ENCODE data around the gene CSMD2.

The CSMD2 gene

GRCh38 chr1:34013136-34013535 is 151.9 kb downstream of the CSMD2 start:
- no peaks in the 10 kb centered on the region for H3K27me3 ChIP-seq (ENCODE audit: control insufficient read depth, insufficient read depth, low read length)
- WGBS (ENCODE audit: insufficient coverage, insufficient read length), result no CpG with 5 or more reads among the region's 10 CpGs
- no peak overlapping the region for H3K4me3 ChIP-seq (ENCODE audit: low read length)
- H3K27ac ChIP-seq (ENCODE audit: low read length), result no peak overlapping the region
- no peaks in the 10 kb centered on the region for H3K36me3 ChIP-seq (ENCODE audit: control insufficient read depth, insufficient read depth, low read length)
- DNase-seq (ENCODE audit: low read depth, low spot score), result no peak
- H3K9me3 ChIP-seq (ENCODE audit: control insufficient read depth, insufficient read depth, low read length), result no peaks in the 10 kb centered on the region
- H3K4me1 ChIP-seq (ENCODE audit: control insufficient read depth, insufficient read depth, low read length), result no peaks in the 10 kb centered on the region

- no peak for DNase-seq (ENCODE audit: low read depth, low spot score)
- H3K4me3 ChIP-seq (ENCODE audit: low read length), result no peak overlapping the region
- no peaks in the 10 kb centered on the region for H3K4me1 ChIP-seq (ENCODE audit: control insufficient read depth, insufficient read depth, low read length)
- no peaks in the 10 kb centered on the region for H3K27me3 ChIP-seq (ENCODE audit: control insufficient read depth, insufficient read depth, low read length)
- no peaks in the 10 kb centered on the region for H3K36me3 ChIP-seq (ENCODE audit: control insufficient read depth, insufficient read depth, low read length)
- H3K9me3 ChIP-seq (ENCODE audit: control insufficient read depth, insufficient read depth, low read length), result no peaks in the 10 kb centered on the region
- no peak overlapping the region for H3K27ac ChIP-seq (ENCODE audit: low read length)
- WGBS (ENCODE audit: insufficient coverage, insufficient read length), result no CpG with 5 or more reads among the region's 5 CpGs
Measured at GRCh38 chr1:34009340-34009985, 155.6 kb downstream of the CSMD2 start.

GRCh38 chr1:34007760-34008159 is 157.3 kb downstream of the CSMD2 start:
- Histone ChIP-seq H3K9me3 (ENCODE audit: control insufficient read depth, insufficient read depth, low read length) (no peaks in the 10 kb centered on the region), H3K4me1 (ENCODE audit: control insufficient read depth, insufficient read depth, low read length) (no peaks in the 10 kb centered on the region), H3K27me3 (ENCODE audit: control insufficient read depth, insufficient read depth, low read length) (no peaks in the 10 kb centered on the region), H3K27ac (ENCODE audit: low read length) (no peak overlapping the region), H3K36me3 (ENCODE audit: control insufficient read depth, insufficient read depth, low read length) (no peaks in the 10 kb centered on the region), H3K4me3 (ENCODE audit: low read length) (no peak overlapping the region)
- no peak for DNase-seq (ENCODE audit: low read depth, low spot score)
- no CpG with 5 or more reads among the region's 2 CpGs for WGBS (ENCODE audit: insufficient coverage, insufficient read length)

- Histone ChIP-seq H3K4me1 (ENCODE audit: control insufficient read depth, insufficient read depth, low read length) (no peaks in the 10 kb centered on the region), H3K4me3 (ENCODE audit: low read length) (no peak overlapping the region), H3K9me3 (ENCODE audit: control insufficient read depth, insufficient read depth, low read length) (no peaks in the 10 kb centered on the region), H3K36me3 (ENCODE audit: control insufficient read depth, insufficient read depth, low read length) (no peaks in the 10 kb centered on the region), H3K27ac (ENCODE audit: low read length) (no peak overlapping the region), H3K27me3 (ENCODE audit: control insufficient read depth, insufficient read depth, low read length) (no peaks in the 10 kb centered on the region)
- WGBS (ENCODE audit: insufficient coverage, insufficient read length), result no CpG with 5 or more reads among the region's 2 CpGs
- no peak for DNase-seq (ENCODE audit: low read depth, low spot score)
Measured at GRCh38 chr1:34005309-34005708, 159.7 kb downstream of the CSMD2 start.

GRCh38 chr1:34002810-34003209 is 162.2 kb downstream of the CSMD2 start:
- H3K27me3 ChIP-seq (ENCODE audit: control insufficient read depth, insufficient read depth, low read length), result no peaks in the 10 kb centered on the region
- no peak overlapping the region for H3K27ac ChIP-seq (ENCODE audit: low read length)
- no peaks in the 10 kb centered on the region for H3K9me3 ChIP-seq (ENCODE audit: control insufficient read depth, insufficient read depth, low read length)
- H3K36me3 ChIP-seq (ENCODE audit: control insufficient read depth, insufficient read depth, low read length), result no peaks in the 10 kb centered on the region
- H3K4me3 ChIP-seq (ENCODE audit: low read length), result no peak overlapping the region
- no peak for DNase-seq (ENCODE audit: low read depth, low spot score)
- no CpG with 5 or more reads among the region's 2 CpGs for WGBS (ENCODE audit: insufficient coverage, insufficient read length)
- H3K4me1 ChIP-seq (ENCODE audit: control insufficient read depth, insufficient read depth, low read length), result no peaks in the 10 kb centered on the region

- no peaks in the 10 kb centered on the region for H3K9me3 ChIP-seq (ENCODE audit: control insufficient read depth, insufficient read depth, low read length)
- DNase-seq (ENCODE audit: low read depth, low spot score), result no peak
- H3K27me3 ChIP-seq (ENCODE audit: control insufficient read depth, insufficient read depth, low read length), result no peaks in the 10 kb centered on the region
- no peaks in the 10 kb centered on the region for H3K36me3 ChIP-seq (ENCODE audit: control insufficient read depth, insufficient read depth, low read length)
- H3K4me3 ChIP-seq (ENCODE audit: low read length), result no peak overlapping the region
- no peaks in the 10 kb centered on the region for H3K4me1 ChIP-seq (ENCODE audit: control insufficient read depth, insufficient read depth, low read length)
- no peak overlapping the region for H3K27ac ChIP-seq (ENCODE audit: low read length)
- no CpG with 5 or more reads among the region's 13 CpGs for WGBS (ENCODE audit: insufficient coverage, insufficient read length)
Measured at GRCh38 chr1:33997127-33998036, 167.6 kb downstream of the CSMD2 start.

- no CpG with 5 or more reads among the region's 5 CpGs for WGBS (ENCODE audit: insufficient coverage, insufficient read length)
- H3K9me3 ChIP-seq (ENCODE audit: control insufficient read depth, insufficient read depth, low read length), result no peaks in the 10 kb centered on the region
- H3K27me3 ChIP-seq (ENCODE audit: control insufficient read depth, insufficient read depth, low read length), result no peaks in the 10 kb centered on the region
- H3K27ac ChIP-seq (ENCODE audit: low read length), result no peak overlapping the region
- no peaks in the 10 kb centered on the region for H3K36me3 ChIP-seq (ENCODE audit: control insufficient read depth, insufficient read depth, low read length)
- no peak overlapping the region for H3K4me3 ChIP-seq (ENCODE audit: low read length)
- no peak for DNase-seq (ENCODE audit: low read depth, low spot score)
- no peaks in the 10 kb centered on the region for H3K4me1 ChIP-seq (ENCODE audit: control insufficient read depth, insufficient read depth, low read length)
Measured at GRCh38 chr1:33996281-33996680, 168.7 kb downstream of the CSMD2 start.

GRCh38 chr1:33993301-33993700 is 171.7 kb downstream of the CSMD2 start:
- no peaks in the 10 kb centered on the region for H3K4me1 ChIP-seq (ENCODE audit: control insufficient read depth, insufficient read depth, low read length)
- WGBS (ENCODE audit: insufficient coverage, insufficient read length), result no CpG with 5 or more reads among the region's 4 CpGs
- DNase-seq (ENCODE audit: low read depth, low spot score), result no peak

GRCh38 chr1:33990281-33990680 is 174.7 kb downstream of the CSMD2 start:
- Histone ChIP-seq H3K27ac (ENCODE audit: low read length) (no peak overlapping the region), H3K27me3 (ENCODE audit: control insufficient read depth, insufficient read depth, low read length) (no peaks in the 10 kb centered on the region), H3K9me3 (ENCODE audit: control insufficient read depth, insufficient read depth, low read length) (no peaks in the 10 kb centered on the region), H3K36me3 (ENCODE audit: control insufficient read depth, insufficient read depth, low read length) (no peaks in the 10 kb centered on the region), H3K4me3 (ENCODE audit: low read length) (no peak overlapping the region), H3K4me1 (ENCODE audit: control insufficient read depth, insufficient read depth, low read length) (no peaks in the 10 kb centered on the region)
- WGBS (ENCODE audit: insufficient coverage, insufficient read length), result no CpG with 5 or more reads among the region's 3 CpGs
- DNase-seq (ENCODE audit: low read depth, low spot score), result no peak

More at GRCh38 chr1:33993301-33993700, 171.7 kb downstream of the CSMD2 start:
- Histone ChIP-seq H3K9me3 (ENCODE audit: control insufficient read depth, insufficient read depth, low read length) (no peaks in the 10 kb centered on the region), H3K27ac (ENCODE audit: low read length) (no peak overlapping the region), H3K36me3 (ENCODE audit: control insufficient read depth, insufficient read depth, low read length) (no peaks in the 10 kb centered on the region), H3K27me3 (ENCODE audit: control insufficient read depth, insufficient read depth, low read length) (no peaks in the 10 kb centered on the region), H3K4me3 (ENCODE audit: low read length) (no peak overlapping the region)

- DNase-seq (ENCODE audit: low read depth, low spot score), result no peak
- no CpG with 5 or more reads among the region's 3 CpGs for WGBS (ENCODE audit: insufficient coverage, insufficient read length)
- no peak overlapping the region for H3K4me3 ChIP-seq (ENCODE audit: low read length)
- H3K4me1 ChIP-seq (ENCODE audit: control insufficient read depth, insufficient read depth, low read length), result no peaks in the 10 kb centered on the region
- no peaks in the 10 kb centered on the region for H3K36me3 ChIP-seq (ENCODE audit: control insufficient read depth, insufficient read depth, low read length)
- no peaks in the 10 kb centered on the region for H3K9me3 ChIP-seq (ENCODE audit: control insufficient read depth, insufficient read depth, low read length)
- H3K27me3 ChIP-seq (ENCODE audit: control insufficient read depth, insufficient read depth, low read length), result no peaks in the 10 kb centered on the region
- no peak overlapping the region for H3K27ac ChIP-seq (ENCODE audit: low read length)
Measured at GRCh38 chr1:33988161-33988560, 176.9 kb downstream of the CSMD2 start.

Data from iPS DF 6.9 (cell line).